PC-3 (cell line): ENCODE measurements around the gene ACBD5. TPM values are rescaled to one million over a fixed set of nuclear protein-coding genes. Genes with fewer than 3 reads are reported as not detected.

Experiments
- ATAC-seq: fragments of 200-7000 bp; cut with Tn5 transposase; 2 replicates; pipeline ENCODE4 v1.9.1; 2020; ENCODE audit warnings: mild to moderate bottlenecking, moderate library complexity
- BruUV-seq: library from RNA; stranded (reverse); fragments of 400-500 nt; replicated peaks from 2 replicates; lab custom pipeline; 2021; lab: Mats Ljungman, UMichigan
- CTCF ChIA-PET: fragments of 300-600 bp; sonication (Branson Sonifier 250); formaldehyde crosslinking; loops from one replicate; lab custom pipeline; 2022; ENCODE audit warnings: antibody characterized with exemption; lab: Charles Lee
- POLR2A ChIA-PET: fragments of 300-600 bp; sonication (Branson Sonifier 250); formaldehyde crosslinking; loops from one replicate; lab custom pipeline; 2022; ENCODE audit warnings: antibody characterized with exemption; ENCODE audit not compliant: unreplicated experiment; lab: Charles Lee
- DNase-seq: peaks from one replicate; pipeline ENCODE4 v3.0.0-alpha.2; 2015
- H2AFZ ChIP-seq: fragments of 300-600 bp; sonication (generic); 2 replicates; pipeline ENCODE4 v1.6.0; 2016; ENCODE audit warnings: antibody characterized with exemption, low read length
- H3F3A ChIP-seq: fragments of 300-600 bp; sonication (generic); one replicate; pipeline ENCODE4 v1.6.0; 2017; ENCODE audit warnings: antibody characterized with exemption, low read length, control low read depth, mild to moderate bottlenecking; ENCODE audit not compliant: unreplicated experiment
- H3K27ac ChIP-seq: fragments of 300-600 bp; sonication (generic); 2 replicates; pipeline ENCODE4 v1.5.1; 2016; ENCODE audit warnings: mild to moderate bottlenecking, low read length
- H3K27me3 ChIP-seq: fragments of 300-600 bp; sonication (generic); 2 replicates; pipeline ENCODE4 v1.6.1; 2016; ENCODE audit warnings: low read length, mixed read lengths
- H3K36me3 ChIP-seq: fragments of 300-600 bp; sonication (generic); 2 replicates; pipeline ENCODE4 v1.6.1; 2016; ENCODE audit warnings: low read depth, mixed run types, low read length, mixed read lengths
- H3K4me1 ChIP-seq: fragments of 300-600 bp; sonication (generic); 2 replicates; pipeline ENCODE4 v1.5.1; 2016; ENCODE audit warnings: low read length; ENCODE audit not compliant: insufficient read depth
- H3K4me2 ChIP-seq: fragments of 300-600 bp; sonication (generic); 2 replicates; pipeline ENCODE4 v1.6.0; 2016; ENCODE audit warnings: low read length
- H3K4me3 ChIP-seq: fragments of 300-600 bp; sonication (generic); 2 replicates; pipeline ENCODE4 v1.5.1; 2016; ENCODE audit warnings: mild to moderate bottlenecking, low read length, mixed read lengths
- H3K79me2 ChIP-seq: fragments of 300-600 bp; sonication (generic); 2 replicates; pipeline ENCODE4 v1.6.1; 2017; ENCODE audit warnings: low read length, mixed read lengths
- H3K9ac ChIP-seq: fragments of 300-600 bp; sonication (generic); 2 replicates; pipeline ENCODE4 v1.6.0; 2016; ENCODE audit warnings: mild to moderate bottlenecking, low read length
- H3K9me2 ChIP-seq: fragments of 300-600 bp; sonication (generic); replicated peaks from 2 replicates; pipeline ENCODE4 v1.6.1; 2016; ENCODE audit warnings: mixed run types, low read length, mixed read lengths
- H3K9me3 ChIP-seq: fragments of 300-600 bp; sonication (generic); 2 replicates; pipeline ENCODE4 v1.6.1; 2016; ENCODE audit warnings: low read length, mixed read lengths
- H4K20me1 ChIP-seq: fragments of 300-600 bp; sonication (generic); 2 replicates; pipeline ENCODE4 v1.6.1; 2016; ENCODE audit warnings: low read length, mixed read lengths
- EZH2 ChIP-seq: fragments of 300-600 bp; sonication (generic); IDR thresholded peaks from one replicate; pipeline ENCODE4 v1.6.1; 2017; ENCODE audit warnings: antibody characterized with exemption, mild to moderate bottlenecking, low read length; ENCODE audit not compliant: unreplicated experiment
- EZH2phosphoT487 ChIP-seq: fragments of 300-600 bp; sonication (generic); IDR thresholded peaks from 2 replicates; pipeline ENCODE4 v1.6.1; 2018; ENCODE audit warnings: mild to moderate bottlenecking, antibody characterized with exemption, low read length, borderline replicate concordance
- intact Hi-C: fragments of 100-400 bp; cut with micrococcal nuclease; formaldehyde crosslinking; loops from 2 replicates; pipeline ENCODE4 v1.9.0; 2023
- total RNA-seq: library from RNA; depleted of rRNA; stranded (reverse); fragments of >200 nt; gene quantifications from 2 replicates; pipeline ENCODE4 v1.2.3, GENCODE V29; 2014
- TF ChIP-seq, protein P1 (sequence below): fragments of 300-600 bp; sonication (generic); conservative IDR thresholded peaks from 2 replicates; pipeline ENCODE4 v1.5.1; 2017; ENCODE audit warnings: antibody characterized with exemption, low read depth, mild to moderate bottlenecking, low read length

Gene ACBD5
- total RNA-seq, 1 experiment from 2014 or later: 10.7 TPM

DNA sequence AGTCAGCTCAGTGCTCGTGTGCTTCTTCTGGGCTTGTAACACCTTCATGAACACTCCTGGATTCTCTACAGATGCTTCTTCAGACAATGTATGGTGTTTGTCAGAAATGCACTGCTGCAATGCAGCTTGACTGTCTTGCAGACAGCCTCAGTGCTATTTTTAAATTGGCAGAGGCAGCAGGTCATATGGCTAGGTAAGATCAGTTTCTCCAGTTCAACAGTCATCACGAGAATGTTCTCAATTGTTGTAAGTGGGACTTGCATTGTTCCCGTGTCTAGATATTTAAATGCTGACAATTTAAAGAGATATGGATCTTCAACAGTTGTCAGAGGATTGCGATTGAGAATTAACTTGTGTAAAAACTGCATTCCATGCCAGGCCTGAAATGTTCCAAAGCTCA lies 7.6 kb upstream of the ACBD5 start:
- no peak for DNase-seq
- H3K27ac ChIP-seq: no peak overlapping the region
- H4K20me1 ChIP-seq: no peaks in the 10 kb centered on the region
- H3K9me3 ChIP-seq: no peaks in the 10 kb centered on the region
- no TSS peak for BruUV-seq
- no peak overlapping the region for H3K4me3 ChIP-seq
- H3F3A ChIP-seq: no peaks in the 10 kb centered on the region
- intact Hi-C loops: no loop called here
- ATAC-seq: no peak
- TF ChIP-seq, protein P1, sequence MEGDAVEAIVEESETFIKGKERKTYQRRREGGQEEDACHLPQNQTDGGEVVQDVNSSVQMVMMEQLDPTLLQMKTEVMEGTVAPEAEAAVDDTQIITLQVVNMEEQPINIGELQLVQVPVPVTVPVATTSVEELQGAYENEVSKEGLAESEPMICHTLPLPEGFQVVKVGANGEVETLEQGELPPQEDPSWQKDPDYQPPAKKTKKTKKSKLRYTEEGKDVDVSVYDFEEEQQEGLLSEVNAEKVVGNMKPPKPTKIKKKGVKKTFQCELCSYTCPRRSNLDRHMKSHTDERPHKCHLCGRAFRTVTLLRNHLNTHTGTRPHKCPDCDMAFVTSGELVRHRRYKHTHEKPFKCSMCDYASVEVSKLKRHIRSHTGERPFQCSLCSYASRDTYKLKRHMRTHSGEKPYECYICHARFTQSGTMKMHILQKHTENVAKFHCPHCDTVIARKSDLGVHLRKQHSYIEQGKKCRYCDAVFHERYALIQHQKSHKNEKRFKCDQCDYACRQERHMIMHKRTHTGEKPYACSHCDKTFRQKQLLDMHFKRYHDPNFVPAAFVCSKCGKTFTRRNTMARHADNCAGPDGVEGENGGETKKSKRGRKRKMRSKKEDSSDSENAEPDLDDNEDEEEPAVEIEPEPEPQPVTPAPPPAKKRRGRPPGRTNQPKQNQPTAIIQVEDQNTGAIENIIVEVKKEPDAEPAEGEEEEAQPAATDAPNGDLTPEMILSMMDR: no peak
- peaks cover 13% of the 10 kb centered on the region for H3K79me2 ChIP-seq
- POLR2A ChIA-PET: no interaction called here
- no peaks in the 10 kb centered on the region for H3K9me2 ChIP-seq
- H3K4me1 ChIP-seq: peaks cover 14% of the 10 kb centered on the region
- H3K36me3 ChIP-seq: no peaks in the 10 kb centered on the region
- no peak overlapping the region for H3K9ac ChIP-seq
- H3K27me3 ChIP-seq: no peaks in the 10 kb centered on the region
- no peak overlapping the region for H2AFZ ChIP-seq
- H3K4me2 ChIP-seq: no peak overlapping the region
- CTCF ChIA-PET: no interaction called here

DNA sequence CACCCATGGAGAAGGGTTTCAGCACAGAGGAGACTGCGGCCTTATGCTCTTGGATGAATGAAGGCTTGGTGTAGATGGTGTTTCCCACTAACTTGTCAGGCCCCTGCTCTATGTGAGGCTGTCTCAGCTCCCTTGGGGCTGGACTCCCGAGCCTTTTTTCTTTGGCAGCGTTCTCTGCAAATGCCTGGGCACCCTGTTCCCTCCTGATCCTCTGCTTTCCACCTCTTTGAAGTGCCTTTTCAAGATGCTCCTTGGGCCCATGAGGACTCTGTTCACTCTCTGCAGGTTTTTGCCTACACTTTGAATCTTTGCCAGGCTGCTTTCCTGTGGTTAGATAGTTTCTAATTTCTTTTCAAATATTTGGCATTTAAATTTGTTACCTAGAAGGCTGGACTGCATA lies 6.8 kb upstream of the ACBD5 start:
- CTCF ChIA-PET: no interaction called here
- Histone ChIP-seq H2AFZ (no peak overlapping the region), H3K4me1 (peaks cover 16% of the 10 kb centered on the region), H3K36me3 (no peaks in the 10 kb centered on the region), H4K20me1 (no peaks in the 10 kb centered on the region), H3K9me2 (no peaks in the 10 kb centered on the region), H3K9ac (no peak overlapping the region), H3K27ac (no peak overlapping the region), H3F3A (no peaks in the 10 kb centered on the region), H3K4me2 (no peak overlapping the region), H3K9me3 (no peaks in the 10 kb centered on the region), H3K27me3 (no peaks in the 10 kb centered on the region), H3K79me2 (peaks cover 15% of the 10 kb centered on the region), H3K4me3 (no peak overlapping the region)
- ATAC-seq: no peak
- TF ChIP-seq EZH2: no peak
- TF ChIP-seq, protein P1: no peak
- no peak for TF ChIP-seq EZH2phosphoT487
- intact Hi-C loops: no loop called here
- no peak for DNase-seq
- POLR2A ChIA-PET: no interaction called here
- no TSS peak for BruUV-seq

DNA sequence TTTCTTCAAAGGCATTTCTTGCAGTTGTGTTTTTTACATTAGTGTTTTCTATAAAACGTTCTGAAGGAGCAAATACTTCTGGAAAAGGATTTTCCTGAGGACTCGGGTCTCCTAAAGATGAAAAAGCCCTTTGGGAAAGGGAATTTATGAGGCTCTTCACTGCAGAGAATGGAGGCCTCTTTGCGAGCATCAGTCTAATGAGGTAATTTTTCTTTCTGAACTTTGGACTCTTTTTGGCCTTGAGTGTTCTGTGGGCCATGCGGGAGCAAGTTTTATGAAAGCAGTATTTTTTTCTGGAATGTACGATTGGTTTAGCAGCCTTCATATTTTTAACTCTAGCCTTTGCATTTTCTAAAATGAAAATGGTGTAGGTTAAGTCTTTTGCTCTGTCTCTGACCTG lies 6.4 kb upstream of the ACBD5 start:
- H3K27ac ChIP-seq: no peak overlapping the region
- peaks cover 15% of the 10 kb centered on the region for H3K79me2 ChIP-seq
- ATAC-seq (no peak), DNase-seq (no peak)
- no peaks in the 10 kb centered on the region for H3K9me2 ChIP-seq
- H3K9me3 ChIP-seq: no peaks in the 10 kb centered on the region
- no peaks in the 10 kb centered on the region for H3K36me3 ChIP-seq
- H4K20me1 ChIP-seq: no peaks in the 10 kb centered on the region
- H3K4me1 ChIP-seq: peaks cover 16% of the 10 kb centered on the region
- H3F3A ChIP-seq: no peaks in the 10 kb centered on the region
- no TSS peak for BruUV-seq
- TF ChIP-seq, protein P1: no peak
- no peak for TF ChIP-seq EZH2
- no peak overlapping the region for H3K4me2 ChIP-seq
- CTCF ChIA-PET: no interaction called here
- intact Hi-C loops: no loop called here
- POLR2A ChIA-PET: no interaction called here
- H2AFZ ChIP-seq: no peak overlapping the region
- H3K27me3 ChIP-seq: no peaks in the 10 kb centered on the region
- H3K4me3 ChIP-seq: no peak overlapping the region
- no peak overlapping the region for H3K9ac ChIP-seq
